PC-9 (cell line): ENCODE measurements around the gene DLG2. TPM values are rescaled to one million over a fixed set of nuclear protein-coding genes. Genes with fewer than 3 reads are reported as not detected.

Experiments
- BruUV-seq: library from RNA; stranded (reverse); fragments of 400-500 nt; replicated peaks from 2 replicates; lab custom pipeline; 2021; lab: Mats Ljungman, UMichigan
- CTCF ChIA-PET: fragments of 300-600 bp; sonication (Branson Sonifier 250); formaldehyde crosslinking; loops from one replicate; lab custom pipeline; 2022; ENCODE audit warnings: antibody characterized with exemption; lab: Charles Lee
- POLR2A ChIA-PET: fragments of 300-600 bp; sonication (Branson Sonifier 250); formaldehyde crosslinking; loops from one replicate; lab custom pipeline; 2022; ENCODE audit warnings: antibody characterized with exemption; ENCODE audit not compliant: unreplicated experiment; lab: Charles Lee
- DNase-seq, 2 experiments: peaks; one replicate each; pipeline versions ENCODE4 v3.0.0 to v3.0.0-alpha.2; 2015 to 2022; ENCODE audit warnings: mixed read lengths in 1 of 2
- H2AFZ ChIP-seq: fragments of 200-600 bp; sonication (generic); 2 replicates; pipeline ENCODE4 v1.8.1; 2017; ENCODE audit warnings: antibody characterized with exemption
- H3F3A ChIP-seq: fragments of 200-600 bp; sonication (generic); 2 replicates; pipeline ENCODE4 v1.8.1; 2017; ENCODE audit warnings: antibody characterized with exemption, mild to moderate bottlenecking, low read depth; ENCODE audit not compliant: insufficient read depth
- H3K27ac ChIP-seq: fragments of 200-600 bp; sonication (generic); 2 replicates; pipeline ENCODE4 v1.6.1; 2016; ENCODE audit warnings: mixed run types
- H3K27me3 ChIP-seq: fragments of 200-600 bp; sonication (generic); 2 replicates; pipeline ENCODE4 v1.6.1; 2016; ENCODE audit warnings: low read depth, mixed run types; ENCODE audit not compliant: insufficient read depth
- H3K36me3 ChIP-seq: fragments of 200-600 bp; sonication (generic); 2 replicates; pipeline ENCODE4 v1.6.1; 2016; ENCODE audit warnings: low read depth, mixed run types
- H3K4me1 ChIP-seq: fragments of 200-600 bp; sonication (generic); replicated peaks from 2 replicates; pipeline ENCODE4 v1.6.1; 2016; ENCODE audit warnings: mixed run types; ENCODE audit not compliant: insufficient read depth
- H3K4me2 ChIP-seq: fragments of 200-600 bp; sonication (generic); 2 replicates; pipeline ENCODE4 v1.6.1; 2017; ENCODE audit warnings: mixed run types
- H3K4me3 ChIP-seq: fragments of 200-600 bp; sonication (generic); 2 replicates; pipeline ENCODE4 v1.6.1; 2016; ENCODE audit warnings: mixed run types
- H3K79me2 ChIP-seq: fragments of 200-600 bp; sonication (generic); 2 replicates; pipeline ENCODE4 v1.6.1; 2017; ENCODE audit warnings: low read depth, mixed run types
- H3K9me2 ChIP-seq: fragments of 200-600 bp; sonication (generic); 2 replicates; pipeline ENCODE4 v1.8.1; 2017; ENCODE audit warnings: mild to moderate bottlenecking; ENCODE audit not compliant: insufficient read depth
- H3K9me3 ChIP-seq: fragments of 200-600 bp; sonication (generic); 2 replicates; pipeline ENCODE4 v1.8.1; 2016; ENCODE audit warnings: low read depth; ENCODE audit not compliant: insufficient read depth
- H4K20me1 ChIP-seq: fragments of 200-600 bp; sonication (generic); 2 replicates; pipeline ENCODE4 v1.8.1; 2017; ENCODE audit not compliant: insufficient read depth
- CTCF ChIP-seq: fragments of 200-600 bp; sonication (generic); conservative IDR thresholded peaks from 2 replicates; pipeline ENCODE4 v1.6.1; 2017; ENCODE audit warnings: mixed run types, antibody characterized with exemption, mild to moderate bottlenecking, moderate library complexity
- EZH2 ChIP-seq: fragments of 200-600 bp; sonication (generic); IDR thresholded peaks from 2 replicates; pipeline ENCODE4 v1.8.0; 2017; ENCODE audit warnings: antibody characterized with exemption, low read depth
- intact Hi-C: fragments of 100-400 bp; cut with micrococcal nuclease; formaldehyde crosslinking; loops from one replicate; pipeline ENCODE4 v1.10.0; 2022; ENCODE audit not compliant: unreplicated experiment
- total RNA-seq: library from RNA; stranded (reverse); gene quantifications from 2 replicates; pipeline ENCODE4 v1.2.3, GENCODE V29; 2021

Gene DLG2
- total RNA-seq, 1 experiment from 2014 or later = 6.4 TPM

- POLR2A ChIA-PET = interaction anchor here (0.6 kb wide), 1 partner anchor 389 kb away, joined by 3 read pairs; no protein-coding TSS in a partner anchor
- H3K27me3 ChIP-seq = peaks cover 16% of the 10 kb centered on the region; the same call in 1 of the 2 replicates
- no peaks in the 10 kb centered on the region for H3K36me3 ChIP-seq
- H4K20me1 ChIP-seq = no peaks in the 10 kb centered on the region
- no peaks in the 10 kb centered on the region for H3K9me3 ChIP-seq
- H3K27ac ChIP-seq = no peak overlapping the region
- no peak for DNase-seq
- no peaks in the 10 kb centered on the region for H3K79me2 ChIP-seq
- CTCF ChIA-PET = interaction anchor here (0.6 kb wide), 1 partner anchor 158 kb away, joined by 3 read pairs; no protein-coding TSS in a partner anchor
- no peaks in the 10 kb centered on the region for H3F3A ChIP-seq
- no peaks in the 10 kb centered on the region for H3K4me1 ChIP-seq
- H3K4me2 ChIP-seq = no peak overlapping the region
- no peak overlapping the region for H3K4me3 ChIP-seq
- intact Hi-C loops = no loop called here
- BruUV-seq = no TSS peak
- TF ChIP-seq EZH2 (no peak), CTCF (no peak)
- H2AFZ ChIP-seq = no peak overlapping the region
- H3K9me2 ChIP-seq = no peaks in the 10 kb centered on the region
Measured at GRCh38 chr11:83681906-83682610, 1945.1 kb downstream of the DLG2 start.

GRCh38 chr11:83681031-83681781 is 1945.9 kb downstream of the DLG2 start:
- BruUV-seq = no TSS peak
- no peak for DNase-seq
- CTCF ChIA-PET = interaction anchor here (0.5 kb wide), 1 partner anchor 45 kb away, joined by 3 read pairs; no protein-coding TSS in a partner anchor
- H3F3A ChIP-seq = no peaks in the 10 kb centered on the region
- H3K79me2 ChIP-seq = no peaks in the 10 kb centered on the region
- no peak overlapping the region for H3K4me2 ChIP-seq
- H3K9me2 ChIP-seq = no peaks in the 10 kb centered on the region
- H4K20me1 ChIP-seq = no peaks in the 10 kb centered on the region
- POLR2A ChIA-PET = interaction anchor here (0.6 kb wide), 1 partner anchor 388 kb away, joined by 3 read pairs; no protein-coding TSS in a partner anchor
- no peak overlapping the region for H3K27ac ChIP-seq
- intact Hi-C loops = no loop called here
- H3K9me3 ChIP-seq = no peaks in the 10 kb centered on the region
- TF ChIP-seq EZH2 = no peak
- no peak for TF ChIP-seq CTCF
- H3K36me3 ChIP-seq = no peaks in the 10 kb centered on the region
- H3K4me3 ChIP-seq = no peak overlapping the region
- H2AFZ ChIP-seq = no peak overlapping the region
- H3K4me1 ChIP-seq = no peaks in the 10 kb centered on the region
- peaks cover 16% of the 10 kb centered on the region; the same call in 1 of the 2 replicates for H3K27me3 ChIP-seq

GRCh38 chr11:83680321-83680720 is 1946.8 kb downstream of the DLG2 start:
- H3K36me3 ChIP-seq = no peaks in the 10 kb centered on the region
- ChIA-PET POLR2A (no interaction called here), CTCF (no interaction called here)
- H3K9me2 ChIP-seq = no peaks in the 10 kb centered on the region
- H3F3A ChIP-seq = no peaks in the 10 kb centered on the region
- no peak for TF ChIP-seq CTCF
- no TSS peak for BruUV-seq
- H3K9me3 ChIP-seq = no peaks in the 10 kb centered on the region
- no peaks in the 10 kb centered on the region for H3K4me1 ChIP-seq
- H3K27ac ChIP-seq = no peak overlapping the region
- H3K4me2 ChIP-seq = no peak overlapping the region
- no peak overlapping the region for H2AFZ ChIP-seq
- H3K27me3 ChIP-seq = peaks cover 16% of the 10 kb centered on the region; the same call in 1 of the 2 replicates
- no peak for DNase-seq
- H3K79me2 ChIP-seq = no peaks in the 10 kb centered on the region
- no peak overlapping the region for H3K4me3 ChIP-seq
- H4K20me1 ChIP-seq = no peaks in the 10 kb centered on the region
- intact Hi-C loops = no loop called here
